HUDEP-2 (cell line): ENCODE data around the gene FSTL1.
A peak's percentile ranks its signal among the peaks of the same experiment; 100 is the strongest.
"Not testable (repeated sequence)": the region's sequence is repeated elsewhere in the genome, so short reads cannot be mapped to it uniquely, and the experiment has no call there.

Experiments used
- DNase-seq, 76 experiments: peaks; one replicate each; lab custom pipeline; 2025; ENCODE audit not compliant: unreplicated experiment in 76 of 76; lab: John Stamatoyannopoulos, UW

Gene FSTL1

DNA sequence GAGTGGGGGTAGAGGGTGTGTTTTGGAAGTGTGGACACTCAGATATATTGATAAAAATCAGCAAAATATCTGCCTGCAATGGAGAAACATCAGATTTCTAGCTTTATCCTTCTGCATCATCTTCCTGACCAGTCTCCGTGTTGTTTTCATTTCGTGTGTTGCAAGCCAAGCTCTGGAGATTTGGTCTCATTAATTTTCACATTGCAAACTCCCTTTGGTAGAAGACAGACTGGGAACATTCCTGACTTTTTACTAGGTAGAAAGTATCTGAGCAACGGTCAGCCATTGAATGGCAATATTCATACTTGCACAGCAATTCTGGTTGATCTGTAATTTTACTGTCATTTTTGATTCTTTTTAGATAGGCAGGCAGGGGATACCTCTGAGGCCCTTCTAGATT is 30.4 kb downstream of the FSTL1 start:
- DNase-seq: no peak

- DNase-seq: no peak
Measured at GRCh38 chr3:120419797-120420196, 31.0 kb downstream of the FSTL1 start.

GRCh38 chr3:120418866-120419490 is 31.8 kb downstream of the FSTL1 start:
- peak in 39 of 76 experiments; percentile 2 to 50 (median 16) for DNase-seq

- DNase-seq: no peak
Measured at GRCh38 chr3:120418446-120418845, 32.3 kb downstream of the FSTL1 start.

- DNase-seq: peak in 75 of 76 experiments; percentile 2 to 95 (median 79)
Measured at GRCh38 chr3:120417272-120417911, 33.4 kb downstream of the FSTL1 start.

DNA sequence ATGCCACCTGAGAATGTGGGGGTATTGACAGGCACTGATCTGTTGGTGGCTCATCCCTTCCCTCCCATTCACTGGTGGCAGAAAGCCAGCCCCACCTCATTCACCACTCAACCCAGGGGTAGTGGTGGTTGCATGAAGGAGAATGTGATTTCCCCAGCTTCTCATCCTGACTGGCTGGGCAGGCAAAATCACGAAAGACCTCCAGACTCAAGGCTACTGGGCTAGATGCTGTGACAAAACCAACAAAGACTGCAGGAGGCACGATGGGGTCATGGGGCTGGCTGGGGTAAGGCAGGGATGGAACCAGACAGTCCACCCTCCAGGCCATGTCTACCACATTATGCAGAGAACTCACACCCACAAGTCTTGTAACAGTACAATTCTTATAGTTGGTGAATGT is 33.9 kb downstream of the FSTL1 start:
- DNase-seq: peak in 1 of 76 experiments; percentile 2

DNA sequence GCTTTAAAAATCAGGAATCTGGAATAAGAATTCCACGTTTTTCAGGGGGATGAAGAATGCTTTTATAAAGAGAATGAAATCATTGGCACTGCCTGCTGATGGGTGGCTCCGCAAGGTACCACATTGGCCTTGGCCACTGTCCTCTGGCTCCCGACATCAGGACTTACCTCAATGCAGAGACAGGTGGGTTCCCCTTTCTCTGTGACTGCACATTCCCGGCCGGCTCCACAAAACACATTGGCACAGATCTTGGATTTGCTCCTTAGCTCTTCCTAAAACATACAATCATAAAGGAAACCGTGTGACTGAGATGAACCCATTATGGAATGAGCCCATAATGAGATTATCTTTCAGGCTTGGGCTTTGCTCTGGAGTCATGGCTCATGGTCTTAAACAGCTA is 35.0 kb downstream of the FSTL1 start:
- DNase-seq: no peak

DNA sequence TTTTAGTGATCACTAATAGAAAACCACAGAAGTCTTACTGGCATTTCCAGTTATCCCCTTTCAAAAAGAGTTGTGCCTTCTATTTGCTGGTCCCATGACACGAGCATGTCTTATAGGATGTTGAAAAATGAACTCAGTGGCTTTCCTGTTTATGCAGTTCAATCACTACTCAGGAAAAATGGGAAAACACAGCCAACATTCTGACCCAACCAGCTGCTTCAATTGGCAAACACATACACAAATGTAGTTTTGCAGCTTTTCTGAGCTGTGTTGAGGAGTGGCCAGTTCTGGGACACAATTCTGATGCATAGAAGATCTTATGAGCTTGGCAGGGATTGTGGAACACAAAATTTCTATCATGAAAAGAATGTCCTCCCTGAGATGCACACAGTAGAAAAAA is 40.3 kb downstream of the FSTL1 start:
- no peak for DNase-seq

GRCh38 chr3:120410116-120410515 is 40.7 kb downstream of the FSTL1 start:
- DNase-seq: no peak

- no peak for DNase-seq
Measured at GRCh38 chr3:120407508-120408287, 43.1 kb downstream of the FSTL1 start.

DNA sequence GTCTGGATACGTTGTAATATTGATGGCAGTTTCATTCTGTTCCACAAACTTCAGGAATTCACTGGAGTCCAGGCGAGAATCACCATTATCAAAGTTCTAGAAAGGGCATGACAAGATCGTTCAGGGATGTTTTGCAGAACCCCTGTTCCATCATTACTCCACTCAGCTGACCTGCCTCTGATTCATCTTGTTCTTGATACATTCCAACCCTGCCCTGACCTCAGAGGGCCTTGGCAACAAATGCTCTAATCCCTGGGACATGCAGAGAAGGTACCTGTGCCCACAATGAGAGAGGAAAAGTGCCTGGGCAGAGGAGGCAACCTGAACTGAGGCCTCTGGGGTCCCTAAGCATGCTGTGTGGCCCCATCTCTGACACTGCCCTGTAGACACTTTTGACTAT is 45.9 kb downstream of the FSTL1 start:
- DNase-seq: no peak

DNA sequence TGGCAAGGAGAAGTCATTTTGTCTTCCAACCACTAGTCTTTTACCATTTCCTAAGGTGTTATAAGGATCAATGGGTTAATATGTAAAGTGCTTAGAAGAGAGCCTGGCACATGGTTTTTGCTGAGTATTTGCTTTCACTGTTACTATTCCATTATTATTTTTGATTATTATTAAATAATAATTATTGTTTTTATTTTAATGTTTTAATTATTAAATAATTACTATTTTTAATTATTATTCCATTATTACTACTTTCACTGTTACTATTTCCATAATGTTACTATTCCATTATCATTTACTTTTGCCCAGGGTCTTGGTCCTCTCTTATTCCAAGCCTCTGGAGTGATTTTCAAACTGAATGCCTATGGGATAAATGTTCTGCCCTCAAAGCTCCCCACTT is 48.5 kb downstream of the FSTL1 start:
- no peak for DNase-seq

DNA sequence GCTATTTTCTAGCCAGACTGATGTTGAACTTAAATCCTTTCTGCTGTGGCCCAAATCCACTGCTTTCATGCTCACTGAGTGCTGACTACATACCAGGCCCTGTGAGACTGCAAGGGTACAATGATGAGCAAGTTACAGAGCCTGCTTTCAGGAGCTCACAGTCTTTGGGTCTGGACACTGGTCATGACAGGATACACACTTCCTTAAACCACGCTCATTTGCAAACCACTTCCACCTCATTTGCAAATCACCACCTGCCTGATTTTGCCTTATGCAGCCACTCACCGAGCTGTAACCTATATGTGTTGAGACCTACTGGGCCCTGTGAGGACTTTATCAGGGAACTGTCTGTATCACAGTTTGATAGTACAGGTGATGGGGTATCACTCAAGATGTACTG is 51.4 kb downstream of the FSTL1 start:
- no peak for DNase-seq

- DNase-seq: no peak
Measured at GRCh38 chr3:120396469-120396868, 54.3 kb downstream of the FSTL1 start.

- no peak for DNase-seq
Measured at GRCh38 chr3:120394347-120394746, 56.4 kb downstream of the FSTL1 start.

- DNase-seq: peak in 1 of 76 experiments; percentile 0
Measured at GRCh38 chr3:120393761-120394160, 57.0 kb downstream of the FSTL1 start.

DNA sequence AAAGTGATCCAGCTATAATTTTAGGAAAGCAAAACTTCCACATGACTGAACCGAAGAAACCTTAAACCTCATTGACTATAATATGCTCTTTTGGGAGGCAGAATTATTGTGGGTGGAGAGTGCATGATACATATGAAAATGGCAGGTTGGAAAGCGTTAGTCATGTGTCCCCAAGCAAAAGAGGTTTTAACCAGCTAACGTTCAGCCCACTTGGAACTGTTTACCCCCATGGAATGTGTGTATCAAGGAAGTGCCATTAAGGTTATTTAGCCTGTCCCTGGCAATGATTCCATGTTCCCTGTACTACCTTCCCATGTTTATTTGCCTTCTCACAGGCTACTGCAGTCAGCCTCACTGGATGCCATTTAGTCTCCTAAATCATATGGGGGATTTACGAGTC is 57.5 kb downstream of the FSTL1 start:
- DNase-seq: no peak

- no peak for DNase-seq
Measured at GRCh38 chr3:120382941-120383447, 67.8 kb downstream of the FSTL1 start.

DNA sequence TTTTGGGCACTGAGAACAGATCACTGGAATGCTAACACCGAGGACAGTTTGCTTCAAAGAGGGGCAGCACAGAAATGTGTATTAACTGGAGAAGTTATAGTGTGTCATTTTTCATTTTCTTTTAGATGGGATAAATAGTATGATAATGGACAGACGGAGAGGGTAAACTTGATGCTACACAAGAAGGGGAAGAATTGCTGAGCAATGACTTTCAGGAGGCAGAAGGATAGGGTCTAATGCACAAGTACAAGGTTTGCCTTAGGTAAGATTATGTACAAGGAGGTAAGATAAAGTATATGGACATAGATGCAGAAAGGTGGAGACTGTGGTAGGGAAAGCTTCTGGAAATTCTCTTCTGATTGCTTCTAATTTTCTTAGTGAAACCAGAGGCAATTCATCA is 69.3 kb downstream of the FSTL1 start:
- no peak for DNase-seq

DNA sequence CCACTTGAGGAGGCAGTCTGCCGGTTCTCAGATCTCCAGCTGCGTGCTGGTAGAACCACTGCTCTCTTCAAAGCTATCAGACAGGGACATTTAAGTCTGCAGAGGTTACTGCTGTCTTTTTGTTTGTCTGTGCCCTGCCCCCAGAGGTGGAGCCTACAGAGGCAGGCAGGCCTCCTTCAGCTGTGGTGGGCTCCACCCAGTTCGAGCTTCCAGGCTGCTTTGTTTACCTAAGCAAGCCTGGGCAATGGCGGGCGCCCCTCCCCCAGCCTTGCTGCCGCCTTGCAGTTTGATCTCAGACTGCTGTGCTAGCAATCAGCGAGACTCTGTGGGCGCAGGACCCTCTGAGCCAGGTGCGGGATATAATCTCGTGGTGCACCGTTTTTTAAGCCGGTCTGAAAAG is 72.8 kb downstream of the FSTL1 start:
- DNase-seq: not testable (repeated sequence)

DNA sequence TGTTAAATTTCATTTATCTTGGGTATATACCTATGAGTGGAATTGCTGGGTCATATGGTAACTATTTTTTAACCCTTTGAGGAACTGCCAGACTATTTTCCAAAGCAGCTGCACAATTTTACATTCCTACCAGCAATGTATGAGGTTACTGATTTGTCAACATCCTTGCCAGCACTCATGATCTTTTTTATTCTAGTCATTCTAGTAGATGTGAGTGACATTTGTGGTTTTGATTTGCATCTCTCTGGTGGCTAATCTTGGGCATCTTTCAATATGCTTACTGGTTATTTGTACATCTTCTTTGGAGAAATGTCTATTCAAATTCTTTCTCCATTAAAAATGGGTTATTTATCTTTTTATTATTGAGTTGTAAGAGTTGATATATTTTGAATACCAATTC is 80.3 kb downstream of the FSTL1 start:
- DNase-seq: no peak

- no peak for DNase-seq
Measured at GRCh38 chr3:120369037-120369467, 81.7 kb downstream of the FSTL1 start.
